HCT116 (cell line): ENCODE data around the gene OR10AG1.
A peak's percentile ranks its signal among the peaks of the same experiment; 100 is the strongest.

ENCODE experiments used
- CEBPB ChIP-seq: IDR thresholded peaks from 2 replicates; pipeline ENCODE4 v1.6.1; 2012; ENCODE audit warnings: low read depth
- CTCF ChIP-seq, 3 experiments: fragments of 200-600 bp in 1 of 3; sonication (generic) in 1 of 3; IDR thresholded peaks in 2 of 3; conservative IDR thresholded peaks in 1 of 3; 2 replicates each; pipeline ENCODE4 v1.5.1; 2012 to 2017; ENCODE audit warnings: low read depth in 2 of 3, low read length in 2 of 3, antibody characterized with exemption in 1 of 3, borderline replicate concordance in 1 of 3, control low read depth in 1 of 3, mild to moderate bottlenecking in 1 of 3, mixed read lengths in 1 of 3, mixed run types in 1 of 3, moderate library complexity in 1 of 3; ENCODE audit not compliant: insufficient read depth in 1 of 3
- EGR1 ChIP-seq: IDR thresholded peaks from 2 replicates; pipeline ENCODE4 v1.6.1; 2012; ENCODE audit warnings: low read depth
- EZH2 ChIP-seq: fragments of 200-600 bp; sonication (generic); IDR thresholded peaks from 2 replicates; pipeline ENCODE4 v1.6.1; 2017; ENCODE audit warnings: antibody characterized with exemption, mixed run types
- POLR2A ChIP-seq: IDR thresholded peaks from 2 replicates; pipeline ENCODE4 v1.7.0; 2011; ENCODE audit warnings: borderline replicate concordance; ENCODE audit not compliant: insufficient read depth, insufficient read length; ENCODE audit errors: extremely low read depth
- POLR2AphosphoS5 ChIP-seq: IDR thresholded peaks from 2 replicates; pipeline ENCODE4 v1.6.1; 2011; ENCODE audit warnings: mild to moderate bottlenecking, low read depth, low read length, moderate library complexity
- RAD21 ChIP-seq: IDR thresholded peaks from 2 replicates; pipeline ENCODE4 v1.6.1; 2012; ENCODE audit warnings: low read depth, mild to moderate bottlenecking
- REST ChIP-seq: IDR thresholded peaks from 2 replicates; pipeline ENCODE4 v1.6.1; 2012; ENCODE audit warnings: low read depth
- SRF ChIP-seq: IDR thresholded peaks from 2 replicates; pipeline ENCODE4 v1.6.1; 2012; ENCODE audit warnings: low read depth
- ZFX ChIP-seq: fragments of 450-650 bp; IDR thresholded peaks from 2 replicates; pipeline ENCODE4 v1.6.1; 2017
- TF ChIP-seq, protein P1 (sequence below): IDR thresholded peaks from 2 replicates; pipeline ENCODE4 v1.6.1; 2012

GRCh38 chr11:55942785-55943392 is 26.9 kb downstream of the OR10AG1 start:
- TF ChIP-seq EZH2: no peak
- peak in 2 of 3 experiments; percentile 29 to 49; a peak in 3 of 6 replicates for TF ChIP-seq CTCF (IDR thresholded peaks at IDR 0.05 in 2 of 3, conservative IDR thresholded peaks at IDR 0.05 in 1 of 3; ENCODE audit: borderline replicate concordance in 1 of 3, insufficient read depth in 1 of 3, low read depth in 2 of 3, low read length in 2 of 3)
- no peak for TF ChIP-seq RAD21
- TF ChIP-seq REST: no peak
- no peak for TF ChIP-seq ZFX
- TF ChIP-seq POLR2AphosphoS5: no peak
- TF ChIP-seq POLR2A: no peak
- TF ChIP-seq EGR1: no peak
- TF ChIP-seq SRF: no peak
- TF ChIP-seq CEBPB: no peak
- TF ChIP-seq, protein P1, sequence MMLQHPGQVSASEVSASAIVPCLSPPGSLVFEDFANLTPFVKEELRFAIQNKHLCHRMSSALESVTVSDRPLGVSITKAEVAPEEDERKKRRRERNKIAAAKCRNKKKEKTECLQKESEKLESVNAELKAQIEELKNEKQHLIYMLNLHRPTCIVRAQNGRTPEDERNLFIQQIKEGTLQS: no peak
